ENCODE results near the gene MFN2. TPM values are rescaled to one million over a fixed set of nuclear protein-coding genes. Genes with fewer than 3 reads are reported as not detected.

MFN2 gene
- polyA plus RNA-seq, 1 donor from 2014 or later: 64.9 TPM

DNA sequence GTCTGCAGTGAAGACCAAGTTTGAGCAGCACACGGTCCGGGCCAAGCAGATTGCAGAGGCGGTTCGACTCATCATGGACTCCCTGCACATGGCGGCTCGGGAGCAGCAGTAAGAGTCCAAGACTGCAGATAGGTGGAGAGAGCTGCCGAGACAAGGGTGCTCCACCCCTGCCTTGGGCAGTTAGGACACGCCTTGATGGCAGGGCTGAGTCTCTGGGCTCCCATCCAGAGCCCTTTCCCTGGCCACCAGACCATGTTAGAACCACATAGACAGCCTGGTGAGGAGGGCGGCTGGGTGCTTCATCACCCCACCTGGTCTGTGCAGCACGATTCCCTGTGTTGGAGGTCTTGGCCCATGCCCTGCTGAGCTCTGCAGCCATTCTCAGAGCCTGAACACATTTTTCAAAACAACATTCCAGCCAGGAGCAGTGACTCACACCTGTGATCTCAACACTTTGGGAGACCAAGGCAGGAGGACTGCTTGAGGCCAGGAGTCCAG is 21.8 kb downstream of the MFN2 start:
- no peak overlapping the region for H2AFZ ChIP-seq (ENCODE audit: low read depth, low read length)
- no peak overlapping the region for H3K27ac ChIP-seq (ENCODE audit: low read length)

DNA sequence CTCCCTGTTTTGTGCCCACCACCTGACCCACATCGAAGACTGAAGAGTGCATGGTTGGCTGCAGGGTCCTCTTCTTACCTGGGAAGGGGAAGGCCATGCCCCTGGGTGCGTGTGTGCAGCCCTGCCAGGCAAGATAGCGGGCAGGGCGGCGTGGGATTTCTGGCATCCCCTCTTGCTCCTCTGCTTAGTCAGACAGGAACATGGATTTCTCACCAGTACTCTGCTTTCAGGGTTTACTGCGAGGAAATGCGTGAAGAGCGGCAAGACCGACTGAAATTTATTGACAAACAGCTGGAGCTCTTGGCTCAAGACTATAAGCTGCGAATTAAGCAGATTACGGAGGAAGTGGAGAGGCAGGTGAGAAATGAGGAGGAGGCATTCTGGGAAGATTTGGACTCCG is 23.5 kb downstream of the MFN2 start:
- no peaks in the 10 kb centered on the region for H3K9me3 ChIP-seq (ENCODE audit: low read length)
- no peak overlapping the region for H3K4me2 ChIP-seq (ENCODE audit: low read length)
- H3K27me3 ChIP-seq (ENCODE audit: insufficient read depth, low read depth, low read length): no peaks in the 10 kb centered on the region
- H3K4me3 ChIP-seq (ENCODE audit: low read length): no peak overlapping the region
- no peaks in the 10 kb centered on the region for H3K79me2 ChIP-seq (replicated peaks; ENCODE audit: insufficient read depth, low read length)
- H3K9ac ChIP-seq (ENCODE audit: low read length): no peak overlapping the region
- H2AFZ ChIP-seq (ENCODE audit: low read depth, low read length): no peak overlapping the region
- peaks cover 12% of the 10 kb centered on the region for H3K36me3 ChIP-seq (ENCODE audit: insufficient read depth, low read length)
- no peaks in the 10 kb centered on the region for H3K9me2 ChIP-seq (ENCODE audit: insufficient read depth, low read length)
- TF ChIP-seq EZH2 (IDR thresholded peaks at IDR 0.05; ENCODE audit: borderline replicate concordance, insufficient read depth, low read length, poor library complexity, severe bottlenecking): no peak
- no peak for TF ChIP-seq RAD21 (conservative IDR thresholded peaks at IDR 0.05)
- no peak for TF ChIP-seq SMC3 (conservative IDR thresholded peaks at IDR 0.05; ENCODE audit: poor library complexity)
- TF ChIP-seq, protein P1, sequence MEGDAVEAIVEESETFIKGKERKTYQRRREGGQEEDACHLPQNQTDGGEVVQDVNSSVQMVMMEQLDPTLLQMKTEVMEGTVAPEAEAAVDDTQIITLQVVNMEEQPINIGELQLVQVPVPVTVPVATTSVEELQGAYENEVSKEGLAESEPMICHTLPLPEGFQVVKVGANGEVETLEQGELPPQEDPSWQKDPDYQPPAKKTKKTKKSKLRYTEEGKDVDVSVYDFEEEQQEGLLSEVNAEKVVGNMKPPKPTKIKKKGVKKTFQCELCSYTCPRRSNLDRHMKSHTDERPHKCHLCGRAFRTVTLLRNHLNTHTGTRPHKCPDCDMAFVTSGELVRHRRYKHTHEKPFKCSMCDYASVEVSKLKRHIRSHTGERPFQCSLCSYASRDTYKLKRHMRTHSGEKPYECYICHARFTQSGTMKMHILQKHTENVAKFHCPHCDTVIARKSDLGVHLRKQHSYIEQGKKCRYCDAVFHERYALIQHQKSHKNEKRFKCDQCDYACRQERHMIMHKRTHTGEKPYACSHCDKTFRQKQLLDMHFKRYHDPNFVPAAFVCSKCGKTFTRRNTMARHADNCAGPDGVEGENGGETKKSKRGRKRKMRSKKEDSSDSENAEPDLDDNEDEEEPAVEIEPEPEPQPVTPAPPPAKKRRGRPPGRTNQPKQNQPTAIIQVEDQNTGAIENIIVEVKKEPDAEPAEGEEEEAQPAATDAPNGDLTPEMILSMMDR (IDR thresholded peaks at IDR 0.05; ENCODE audit: poor library complexity, severe bottlenecking): no peak
- no peak for TF ChIP-seq POLR2AphosphoS5 (IDR thresholded peaks at IDR 0.05)
- no peak for TF ChIP-seq TAF1 (IDR thresholded peaks at IDR 0.05; ENCODE audit: low read depth)
- TF ChIP-seq MXI1 (conservative IDR thresholded peaks at IDR 0.05; ENCODE audit: poor library complexity, severe bottlenecking): no peak
- TF ChIP-seq, protein P2, sequence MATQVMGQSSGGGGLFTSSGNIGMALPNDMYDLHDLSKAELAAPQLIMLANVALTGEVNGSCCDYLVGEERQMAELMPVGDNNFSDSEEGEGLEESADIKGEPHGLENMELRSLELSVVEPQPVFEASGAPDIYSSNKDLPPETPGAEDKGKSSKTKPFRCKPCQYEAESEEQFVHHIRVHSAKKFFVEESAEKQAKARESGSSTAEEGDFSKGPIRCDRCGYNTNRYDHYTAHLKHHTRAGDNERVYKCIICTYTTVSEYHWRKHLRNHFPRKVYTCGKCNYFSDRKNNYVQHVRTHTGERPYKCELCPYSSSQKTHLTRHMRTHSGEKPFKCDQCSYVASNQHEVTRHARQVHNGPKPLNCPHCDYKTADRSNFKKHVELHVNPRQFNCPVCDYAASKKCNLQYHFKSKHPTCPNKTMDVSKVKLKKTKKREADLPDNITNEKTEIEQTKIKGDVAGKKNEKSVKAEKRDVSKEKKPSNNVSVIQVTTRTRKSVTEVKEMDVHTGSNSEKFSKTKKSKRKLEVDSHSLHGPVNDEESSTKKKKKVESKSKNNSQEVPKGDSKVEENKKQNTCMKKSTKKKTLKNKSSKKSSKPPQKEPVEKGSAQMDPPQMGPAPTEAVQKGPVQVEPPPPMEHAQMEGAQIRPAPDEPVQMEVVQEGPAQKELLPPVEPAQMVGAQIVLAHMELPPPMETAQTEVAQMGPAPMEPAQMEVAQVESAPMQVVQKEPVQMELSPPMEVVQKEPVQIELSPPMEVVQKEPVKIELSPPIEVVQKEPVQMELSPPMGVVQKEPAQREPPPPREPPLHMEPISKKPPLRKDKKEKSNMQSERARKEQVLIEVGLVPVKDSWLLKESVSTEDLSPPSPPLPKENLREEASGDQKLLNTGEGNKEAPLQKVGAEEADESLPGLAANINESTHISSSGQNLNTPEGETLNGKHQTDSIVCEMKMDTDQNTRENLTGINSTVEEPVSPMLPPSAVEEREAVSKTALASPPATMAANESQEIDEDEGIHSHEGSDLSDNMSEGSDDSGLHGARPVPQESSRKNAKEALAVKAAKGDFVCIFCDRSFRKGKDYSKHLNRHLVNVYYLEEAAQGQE (IDR thresholded peaks at IDR 0.05; ENCODE audit: borderline replicate concordance): no peak
- TF ChIP-seq EP300 (conservative IDR thresholded peaks at IDR 0.05; ENCODE audit: poor library complexity, severe bottlenecking): no peak
- H3F3A ChIP-seq (ENCODE audit: insufficient read depth, low read length, poor library complexity, severe bottlenecking): no peaks in the 10 kb centered on the region
- no peaks in the 10 kb centered on the region for H4K20me1 ChIP-seq (ENCODE audit: insufficient read depth)
- H3K27ac ChIP-seq (ENCODE audit: low read length): no peak overlapping the region

More for the DNA sequence above, 21.8 kb downstream of the MFN2 start:
- Histone ChIP-seq H3K36me3 (ENCODE audit: insufficient read depth, low read length) (peaks cover 12% of the 10 kb centered on the region), H3F3A (ENCODE audit: insufficient read depth, low read length, poor library complexity, severe bottlenecking) (no peaks in the 10 kb centered on the region), H3K27me3 (ENCODE audit: insufficient read depth, low read depth, low read length) (no peaks in the 10 kb centered on the region), H3K4me3 (ENCODE audit: low read length) (no peak overlapping the region), H3K9me3 (ENCODE audit: low read length) (no peaks in the 10 kb centered on the region), H4K20me1 (ENCODE audit: insufficient read depth) (no peaks in the 10 kb centered on the region), H3K4me2 (ENCODE audit: low read length) (no peak overlapping the region), H3K79me2 (replicated peaks; ENCODE audit: insufficient read depth, low read length) (no peaks in the 10 kb centered on the region), H3K9me2 (ENCODE audit: insufficient read depth, low read length) (no peaks in the 10 kb centered on the region), H3K9ac (ENCODE audit: low read length) (no peak overlapping the region)
- TF ChIP-seq POLR2AphosphoS5 (IDR thresholded peaks at IDR 0.05): no peak
- TF ChIP-seq EZH2 (IDR thresholded peaks at IDR 0.05; ENCODE audit: borderline replicate concordance, insufficient read depth, low read length, poor library complexity, severe bottlenecking): no peak
- TF ChIP-seq MXI1 (conservative IDR thresholded peaks at IDR 0.05; ENCODE audit: poor library complexity, severe bottlenecking): no peak
- TF ChIP-seq, protein P1 (IDR thresholded peaks at IDR 0.05; ENCODE audit: poor library complexity, severe bottlenecking): no peak
- TF ChIP-seq, protein P2 (IDR thresholded peaks at IDR 0.05; ENCODE audit: borderline replicate concordance): no peak
- TF ChIP-seq EP300 (conservative IDR thresholded peaks at IDR 0.05; ENCODE audit: poor library complexity, severe bottlenecking): no peak
- TF ChIP-seq TAF1 (IDR thresholded peaks at IDR 0.05; ENCODE audit: low read depth): no peak
- TF ChIP-seq SMC3 (conservative IDR thresholded peaks at IDR 0.05; ENCODE audit: poor library complexity): no peak
- no peak for TF ChIP-seq RAD21 (conservative IDR thresholded peaks at IDR 0.05)

Measured in neural cell (in vitro differentiated cells).